Muscle of leg (tissue), 11 donors: ENCODE data around the gene SEMA3D. TPM values are rescaled to one million over a fixed set of nuclear protein-coding genes. Genes with fewer than 3 reads are reported as not detected.

Experiments used
- DNase-seq: peaks from one replicate; pipeline ENCODE4 v3.0.0; 2013
- H3K27ac ChIP-seq: one replicate; pipeline ENCODE4 v1.5.1; 2013; ENCODE audit warnings: mild to moderate bottlenecking, low read length, control low read depth
- H3K27me3 ChIP-seq: one replicate; pipeline ENCODE4 v1.6.1; 2013; ENCODE audit warnings: low read length; ENCODE audit not compliant: control insufficient read depth, insufficient read depth
- H3K36me3 ChIP-seq: one replicate; pipeline ENCODE4 v1.6.1; 2013; ENCODE audit warnings: low read length; ENCODE audit not compliant: control insufficient read depth, insufficient read depth
- H3K4me1 ChIP-seq: one replicate; pipeline ENCODE4 v1.6.1; 2013; ENCODE audit warnings: low read length; ENCODE audit not compliant: control insufficient read depth, insufficient read depth
- H3K4me3 ChIP-seq: one replicate; pipeline ENCODE4 v1.5.1; 2013; ENCODE audit warnings: low read length, control low read depth
- H3K9me3 ChIP-seq: replicated peaks from 2 replicates; pipeline ENCODE4 v1.6.1; 2013; ENCODE audit warnings: low read depth, low read length; ENCODE audit not compliant: control insufficient read depth
- WGBS: methylation state at CpG from one replicate; pipeline ENCODE4 v1.1.5; 2013; ENCODE audit warnings: missing lambda C conversion rate; ENCODE audit not compliant: insufficient coverage; 5-methylcytosine and 5-hydroxymethylcytosine counted together
- polyA plus RNA-seq, 8 donors: library from polyadenylated mRNA; unstranded; fragments of 120-200 nt; gene quantifications; one replicate each; pipeline versions ENCODE4 v1.2.1 to v1.2.3, GENCODE V29; 2013; ENCODE audit warnings: inconsistent platforms in 1 of 8, low replicate concordance in 1 of 8; ENCODE audit not compliant: insufficient read length in 8 of 8, insufficient read depth in 1 of 8
- total RNA-seq: library from RNA; stranded (reverse); fragments of 120-200 nt; gene quantifications from one replicate; pipeline ENCODE4 v1.2.4, GENCODE V29; 2013

Gene SEMA3D
- total and polyA plus RNA-seq, 9 donors, result 8.5 to 29.3 (median 18.7) TPM

DNA sequence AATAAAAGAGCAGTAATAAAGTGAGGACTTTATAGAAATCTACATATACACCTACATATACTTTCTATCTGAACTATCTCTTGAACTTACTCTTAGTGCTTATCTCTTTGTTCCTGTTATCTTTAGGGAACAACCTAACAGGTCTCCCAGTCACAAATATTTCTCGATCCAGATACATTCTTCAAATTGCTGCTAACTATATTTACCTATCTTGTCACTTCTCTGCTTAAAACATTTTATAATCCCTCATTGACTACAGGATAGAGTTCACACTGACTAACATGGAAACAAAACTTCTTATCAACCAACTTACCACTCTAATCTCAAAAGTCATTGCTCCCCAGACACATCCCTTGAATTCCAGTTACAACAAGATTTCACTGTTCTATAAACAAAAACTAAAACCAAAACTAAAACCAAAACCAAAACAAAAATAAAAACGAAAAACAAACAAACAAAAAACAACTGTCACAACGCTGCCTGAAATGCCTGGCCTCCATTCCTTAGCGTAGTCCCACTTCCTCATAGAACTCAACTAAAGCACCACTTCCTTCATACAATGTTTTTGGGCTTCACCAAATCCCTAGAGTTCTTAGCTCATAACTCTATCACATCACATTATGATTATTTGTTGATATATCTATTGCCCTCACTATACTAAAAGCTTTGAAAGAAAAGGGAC, 134.7 kb downstream of the SEMA3D start:
- no peaks in the 10 kb centered on the region for H3K4me1 ChIP-seq
- no peak overlapping the region for H3K27ac ChIP-seq
- WGBS, result 78% methylated on average over 4 of the region's 4 CpGs
- H3K4me3 ChIP-seq, result no peak overlapping the region
- no peaks in the 10 kb centered on the region for H3K9me3 ChIP-seq
- H3K36me3 ChIP-seq, result no peaks in the 10 kb centered on the region
- no peak for DNase-seq
- no peaks in the 10 kb centered on the region for H3K27me3 ChIP-seq

DNA sequence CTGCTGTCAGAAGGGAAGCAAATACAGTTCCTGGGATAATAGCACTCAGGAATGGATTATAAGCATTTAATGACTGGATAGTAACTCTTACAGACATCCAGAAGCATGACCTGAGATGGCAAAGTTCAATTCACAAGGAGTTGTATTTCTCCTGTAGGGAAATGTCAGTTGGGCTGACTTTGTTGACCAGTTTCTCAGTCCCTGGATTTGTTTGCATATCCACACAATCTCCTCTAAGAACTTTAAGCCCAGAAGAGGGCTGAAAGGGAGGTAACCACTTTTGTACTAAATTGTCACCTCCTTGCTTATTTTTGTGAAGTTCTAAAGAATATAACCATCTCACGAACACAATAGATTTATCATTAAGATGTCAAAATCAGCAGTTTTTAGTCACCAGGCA, 140.3 kb downstream of the SEMA3D start:
- Histone ChIP-seq H3K9me3 (no peaks in the 10 kb centered on the region), H3K4me1 (no peaks in the 10 kb centered on the region), H3K27ac (no peak overlapping the region), H3K27me3 (no peaks in the 10 kb centered on the region), H3K4me3 (no peak overlapping the region), H3K36me3 (no peaks in the 10 kb centered on the region)
- no CpG with 5 or more reads among the region's 1 CpG for WGBS
- DNase-seq, result no peak

DNA sequence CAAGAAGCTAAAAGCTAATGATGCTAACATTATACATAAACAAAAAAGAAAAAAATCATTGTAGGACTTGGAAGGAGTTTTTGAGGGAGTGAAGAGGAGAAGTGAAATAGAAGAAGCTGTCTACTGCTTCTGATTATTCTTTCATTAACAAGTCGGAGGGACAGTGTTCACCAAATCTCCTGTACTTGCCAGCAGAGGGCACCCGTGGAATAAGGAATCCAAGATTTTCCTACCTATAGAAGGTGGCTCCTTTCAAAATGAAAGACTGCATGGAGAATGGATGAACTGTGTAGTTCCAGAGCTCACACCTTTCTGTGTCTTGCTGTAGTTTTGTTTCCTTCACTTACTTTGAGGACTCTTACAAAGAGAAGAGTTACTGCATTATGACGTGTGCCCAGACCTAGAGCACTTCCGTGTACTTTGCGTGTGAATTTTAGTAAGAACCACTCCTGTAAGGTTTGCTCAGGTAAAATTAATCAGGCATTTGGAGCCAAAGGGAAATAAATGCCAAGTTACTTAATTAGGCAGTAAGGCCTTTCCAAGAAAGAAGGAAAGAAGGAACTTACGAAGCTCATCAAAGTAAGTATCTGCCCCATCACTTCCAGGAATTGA, 145.1 kb downstream of the SEMA3D start:
- Histone ChIP-seq H3K36me3 (no peaks in the 10 kb centered on the region), H3K9me3 (no peaks in the 10 kb centered on the region), H3K4me3 (no peak overlapping the region), H3K27ac (no peak overlapping the region), H3K27me3 (no peaks in the 10 kb centered on the region), H3K4me1 (no peaks in the 10 kb centered on the region)
- WGBS, result 93% methylated on average over 3 of the region's 6 CpGs
- peak; percentile 76 for DNase-seq

DNA sequence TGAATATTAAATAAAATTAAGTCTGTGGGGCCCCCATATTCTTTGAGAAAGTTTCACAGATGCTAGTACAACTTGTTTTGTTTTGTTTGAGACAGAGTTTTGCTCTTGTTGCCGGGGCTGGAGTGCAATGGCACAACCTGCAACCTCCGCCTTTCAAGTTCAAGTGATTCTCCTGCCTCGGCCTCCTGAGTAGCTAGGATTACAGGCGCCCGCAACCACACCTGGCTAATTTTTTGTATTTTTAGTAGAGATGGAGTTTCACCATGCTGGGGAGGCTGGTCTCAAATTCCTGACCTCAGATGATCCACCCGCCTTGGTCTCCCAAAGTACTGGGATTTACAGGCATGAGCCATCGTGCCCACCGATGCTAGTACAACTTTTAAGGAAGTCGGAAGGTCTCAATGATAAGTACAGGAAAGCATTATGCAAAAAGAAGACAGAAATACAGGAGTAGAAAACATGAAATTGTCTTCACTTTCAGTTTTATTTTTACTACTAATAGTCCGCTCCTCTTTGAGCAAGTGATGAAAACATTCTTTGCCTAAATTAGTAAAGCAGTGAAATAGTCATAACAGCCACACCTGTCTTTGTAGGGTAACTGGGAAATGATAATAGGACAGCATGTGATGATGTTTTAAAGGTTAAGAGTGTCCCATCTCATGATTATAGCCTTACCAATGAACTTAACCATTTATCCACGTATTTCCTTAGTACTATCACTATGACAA, 147.5 kb downstream of the SEMA3D start:
- no peaks in the 10 kb centered on the region for H3K36me3 ChIP-seq
- no peak overlapping the region for H3K27ac ChIP-seq
- H3K9me3 ChIP-seq, result no peaks in the 10 kb centered on the region
- H3K4me3 ChIP-seq, result no peak overlapping the region
- H3K4me1 ChIP-seq, result no peaks in the 10 kb centered on the region
- WGBS, result 88% methylated on average over 6 of the region's 11 CpGs
- DNase-seq, result no peak
- no peaks in the 10 kb centered on the region for H3K27me3 ChIP-seq

DNA sequence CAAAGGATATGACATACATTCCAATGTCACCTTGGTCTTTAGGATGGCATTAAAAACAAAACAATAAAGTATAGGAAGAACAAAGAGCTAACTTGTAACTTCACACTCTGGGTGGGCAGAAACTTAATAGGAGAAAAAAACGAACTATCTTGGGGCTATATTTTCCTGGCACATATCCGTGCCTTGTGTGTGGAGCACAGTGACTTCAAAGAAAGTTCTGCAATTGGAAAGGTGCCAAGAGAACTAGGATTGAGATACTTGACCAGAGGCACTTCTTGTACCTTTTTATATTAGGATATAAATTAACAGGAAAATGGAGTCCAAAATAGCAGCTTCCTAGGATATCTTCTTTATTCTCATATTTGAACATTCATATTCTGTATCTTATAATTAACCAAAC, 148.4 kb downstream of the SEMA3D start:
- WGBS, result 83% methylated on average over 1 of the region's 2 CpGs
- H3K36me3 ChIP-seq, result no peaks in the 10 kb centered on the region
- DNase-seq, result no peak

DNA sequence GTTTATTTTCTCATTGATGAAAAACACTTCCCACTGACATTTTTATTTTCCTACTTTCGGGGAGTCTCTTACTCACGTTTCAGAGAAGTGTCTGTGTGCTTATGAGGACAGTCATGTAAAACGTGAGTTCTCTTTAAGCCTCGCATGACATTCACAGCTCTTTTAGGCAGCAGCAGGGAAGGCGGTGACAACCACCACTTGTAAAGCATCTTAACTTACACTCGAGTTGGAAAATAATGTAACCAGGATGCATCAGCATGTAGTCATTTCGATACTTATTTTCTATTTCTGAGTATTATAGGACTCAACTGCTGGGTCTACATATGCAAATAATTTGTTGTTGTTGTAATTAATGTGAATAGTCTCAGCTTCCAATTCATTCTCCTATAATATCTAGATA, 153.6 kb downstream of the SEMA3D start:
- no peak overlapping the region for H3K4me3 ChIP-seq
- no peak for DNase-seq
- no peak overlapping the region for H3K27ac ChIP-seq
- no peaks in the 10 kb centered on the region for H3K4me1 ChIP-seq
- no peaks in the 10 kb centered on the region for H3K36me3 ChIP-seq
- no peaks in the 10 kb centered on the region for H3K9me3 ChIP-seq
- H3K27me3 ChIP-seq, result no peaks in the 10 kb centered on the region
- no CpG with 5 or more reads among the region's 7 CpGs for WGBS

More for the DNA sequence above, 148.4 kb downstream of the SEMA3D start:
- Histone ChIP-seq H3K27me3 (no peaks in the 10 kb centered on the region), H3K4me3 (no peak overlapping the region), H3K4me1 (no peaks in the 10 kb centered on the region), H3K9me3 (no peaks in the 10 kb centered on the region), H3K27ac (no peak overlapping the region)

DNA sequence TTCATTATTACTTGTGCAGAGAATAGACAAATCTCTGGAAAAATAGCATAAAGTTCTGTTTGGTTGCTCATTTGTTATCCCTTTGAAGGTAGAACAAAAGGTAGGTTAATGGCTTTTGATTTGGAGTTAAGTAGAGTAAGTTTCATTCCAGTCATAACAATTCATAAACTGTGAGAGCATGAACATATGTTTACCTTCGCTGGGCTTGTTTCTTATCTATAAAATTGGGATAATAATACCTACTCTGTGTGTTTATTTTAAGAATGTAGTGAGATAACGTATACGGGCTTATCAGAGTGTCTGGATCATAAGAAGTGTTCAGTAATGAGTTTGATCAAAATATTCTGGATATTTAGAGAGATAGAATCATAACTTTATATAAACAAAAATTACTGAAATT, 155.4 kb downstream of the SEMA3D start:
- Histone ChIP-seq H3K27me3 (no peaks in the 10 kb centered on the region), H3K9me3 (no peaks in the 10 kb centered on the region), H3K36me3 (no peaks in the 10 kb centered on the region), H3K4me1 (no peaks in the 10 kb centered on the region), H3K27ac (no peak overlapping the region), H3K4me3 (no peak overlapping the region)
- DNase-seq, result no peak
- no CpG with 5 or more reads among the region's 3 CpGs for WGBS

DNA sequence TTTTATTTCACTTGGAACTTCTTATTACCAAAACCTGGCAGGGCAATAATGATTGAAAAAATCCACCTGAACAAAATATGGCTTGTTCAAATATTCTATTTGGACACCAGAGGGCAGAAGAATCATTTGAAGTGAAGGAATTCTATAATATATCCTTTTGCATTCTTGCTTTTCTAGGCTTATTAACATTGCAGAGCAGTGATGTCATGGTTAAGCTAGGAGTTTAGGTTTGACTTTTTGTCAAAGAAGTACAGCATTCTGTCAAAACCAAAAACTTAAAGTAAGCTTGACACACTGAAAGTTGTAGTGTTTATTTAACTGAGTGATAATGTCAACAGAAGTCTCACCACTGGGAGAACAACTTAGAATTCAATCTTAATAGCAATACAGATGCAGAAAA, 156.0 kb downstream of the SEMA3D start:
- no peaks in the 10 kb centered on the region for H3K9me3 ChIP-seq
- peak; percentile 75 for DNase-seq
- H3K4me3 ChIP-seq, result no peak overlapping the region
- no peaks in the 10 kb centered on the region for H3K4me1 ChIP-seq
- no peaks in the 10 kb centered on the region for H3K36me3 ChIP-seq
- H3K27ac ChIP-seq, result no peak overlapping the region
- H3K27me3 ChIP-seq, result no peaks in the 10 kb centered on the region

DNA sequence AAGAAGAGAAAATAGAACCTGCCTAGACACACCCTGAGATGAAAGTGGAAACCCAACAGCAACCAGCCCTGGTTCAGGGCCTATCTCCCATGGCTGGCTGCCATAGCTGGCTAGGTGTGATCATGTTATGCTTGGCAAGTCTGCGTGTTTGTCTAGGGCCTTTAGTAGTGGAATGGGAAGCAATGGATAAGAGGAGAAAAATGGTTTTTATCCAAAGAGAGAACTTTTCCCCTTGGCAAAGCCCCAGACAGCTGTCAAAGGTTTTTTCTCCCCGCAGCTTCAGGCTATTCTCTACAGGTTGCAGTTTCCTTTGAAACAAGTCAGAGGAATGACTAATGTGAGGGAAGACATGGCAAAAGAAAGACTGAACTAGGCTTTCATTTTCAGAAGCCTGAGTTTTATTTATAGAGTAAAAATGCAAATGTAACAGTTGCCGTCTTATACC, 161.5 kb downstream of the SEMA3D start:
- H3K4me3 ChIP-seq, result no peak overlapping the region
- no peaks in the 10 kb centered on the region for H3K9me3 ChIP-seq
- H3K27me3 ChIP-seq, result no peaks in the 10 kb centered on the region
- H3K4me1 ChIP-seq, result no peaks in the 10 kb centered on the region
- WGBS, result 67% methylated on average over 1 of the region's 3 CpGs
- DNase-seq, result no peak
- no peaks in the 10 kb centered on the region for H3K36me3 ChIP-seq
- no peak overlapping the region for H3K27ac ChIP-seq

DNA sequence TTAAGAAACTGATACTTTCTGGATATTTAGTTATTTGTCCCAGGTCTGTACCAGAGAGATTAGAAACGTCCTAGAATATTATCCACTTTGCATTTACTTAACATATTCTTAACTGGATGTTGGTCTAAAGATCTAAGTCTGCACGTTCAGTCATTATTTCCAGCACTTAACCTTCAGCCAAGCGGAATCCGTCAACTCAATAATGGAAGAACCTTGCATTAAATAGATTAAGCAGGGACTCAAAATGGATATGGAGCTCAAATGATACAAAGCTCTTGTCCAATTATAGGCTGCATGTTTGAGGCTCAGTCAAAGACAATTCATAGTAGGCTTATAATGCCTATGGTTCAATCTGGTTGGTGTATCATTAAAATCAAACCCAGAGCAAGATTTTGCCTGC, 162.9 kb downstream of the SEMA3D start:
- WGBS, result no CpG with 5 or more reads among the region's 4 CpGs
- Histone ChIP-seq H3K4me1 (no peaks in the 10 kb centered on the region), H3K36me3 (no peaks in the 10 kb centered on the region), H3K4me3 (no peak overlapping the region), H3K27ac (no peak overlapping the region), H3K9me3 (no peaks in the 10 kb centered on the region), H3K27me3 (no peaks in the 10 kb centered on the region)
- DNase-seq, result no peak
